HCT116 (cell line): ENCODE measurements around the gene CEP97. TPM values are rescaled to one million over a fixed set of nuclear protein-coding genes. Genes with fewer than 3 reads are reported as not detected.
A peak's percentile ranks its signal among the peaks of the same experiment; 100 is the strongest.

Experiments used
- ATAC-seq: fragments of 200-7000 bp; cut with Tn5 transposase; 2 replicates; pipeline ENCODE4 v1.9.1; 2020; ENCODE audit warnings: mild to moderate bottlenecking, moderate library complexity
- BruUV-seq: library from RNA; stranded (reverse); fragments of 400-500 nt; replicated peaks from 2 replicates; lab custom pipeline; 2021; lab: Mats Ljungman, UMichigan
- CTCF ChIA-PET: fragments of 300-600 bp; sonication (Branson Sonifier 250); formaldehyde crosslinking; loops from one replicate; lab custom pipeline; 2021; ENCODE audit warnings: antibody characterized with exemption; lab: Charles Lee
- POLR2A ChIA-PET: fragments of 300-600, 350-600 bp; sonication (Branson Sonifier 250); formaldehyde crosslinking; loops from one replicate; lab custom pipeline; 2021; ENCODE audit warnings: antibody characterized with exemption; lab: Charles Lee
- RAD21 ChIA-PET, 2 experiments: fragments of 300-600 bp; sonication (Branson Sonifier 250); formaldehyde crosslinking; loops; one replicate each; lab custom pipeline; 2023; ENCODE audit warnings: low total read pairs in 2 of 2; ENCODE audit not compliant: uncharacterized antibody in 2 of 2, unreplicated experiment in 2 of 2, low non-redundant PET in 1 of 2; lab: Charles Lee
- DNase-seq: peaks from one replicate; pipeline ENCODE4 v3.0.0-alpha.2; 2010; ENCODE audit warnings: low read depth, low spot score
- H2AFZ ChIP-seq: fragments of 200-600 bp; shearing (Covaris generic), sonication (generic); 2 replicates; pipeline ENCODE4 v1.6.1; 2017; ENCODE audit warnings: low read depth, mixed run types, mixed read lengths, antibody characterized with exemption, low read length; ENCODE audit not compliant: poor library complexity, severe bottlenecking
- H3K27ac ChIP-seq: 2 replicates; pipeline ENCODE4 v1.5.1; 2012; ENCODE audit warnings: low read depth, low read length
- H3K27me3 ChIP-seq: fragments of 200-600 bp; sonication (generic); 2 replicates; pipeline ENCODE4 v1.6.1; 2016; ENCODE audit warnings: mixed run types, low read length, mixed read lengths; ENCODE audit not compliant: insufficient read depth
- H3K36me3 ChIP-seq, 2 experiments: fragments of 200-500 bp in 1 of 2; fragments of 200-600 bp in 1 of 2; sonication (Bioruptor generic) in 1 of 2; sonication (generic) in 1 of 2; 2 replicates each; pipeline versions ENCODE4 v1.5.1 to v1.6.1; 2014 to 2016; ENCODE audit warnings: low read length in 2 of 2, inconsistent platforms in 1 of 2, mixed read lengths in 1 of 2, mixed run types in 1 of 2; ENCODE audit not compliant: insufficient read depth in 2 of 2, control insufficient read depth in 1 of 2
- H3K4me1 ChIP-seq, 2 experiments: fragments of 200-600 bp in 1 of 2; sonication (generic) in 1 of 2; 2 replicates each; pipeline versions ENCODE4 v1.5.1 to v1.6.1; 2012 to 2017; ENCODE audit warnings: low read length in 2 of 2, inconsistent platforms in 1 of 2, mild to moderate bottlenecking in 1 of 2, mixed read lengths in 1 of 2, mixed run types in 1 of 2, moderate library complexity in 1 of 2; ENCODE audit not compliant: insufficient read depth in 2 of 2, control insufficient read depth in 1 of 2
- H3K4me2 ChIP-seq: fragments of 200-600 bp; sonication (generic); 2 replicates; pipeline ENCODE4 v1.6.1; 2017; ENCODE audit warnings: mixed run types, low read length, mixed read lengths
- H3K4me3 ChIP-seq, 2 experiments: fragments of 200-600 bp in 1 of 2; sonication (generic) in 1 of 2; replicated peaks in 1 of 2; 2 replicates each; pipeline ENCODE4 v1.5.1; 2011 to 2016; ENCODE audit warnings: low read length in 2 of 2, control low read depth in 1 of 2, low read depth in 1 of 2, mild to moderate bottlenecking in 1 of 2, mixed read lengths in 1 of 2, mixed run types in 1 of 2
- H3K79me2 ChIP-seq: fragments of 200-600 bp; sonication (generic); 2 replicates; pipeline ENCODE4 v1.6.1; 2017; ENCODE audit warnings: mild to moderate bottlenecking, mixed run types, low read length, moderate library complexity, mixed read lengths; ENCODE audit not compliant: insufficient read depth
- H3K9ac ChIP-seq: fragments of 200-600 bp; sonication (generic); 2 replicates; pipeline ENCODE4 v1.6.1; 2016; ENCODE audit warnings: low read length, mixed read lengths
- H3K9me2 ChIP-seq: fragments of 200-600 bp; sonication (generic), shearing (Covaris generic); 2 replicates; pipeline ENCODE4 v1.6.1; 2017; ENCODE audit warnings: mixed run types, mild to moderate bottlenecking, moderate library complexity; ENCODE audit not compliant: insufficient read depth
- H3K9me3 ChIP-seq, 2 experiments: fragments of 200-500 bp in 1 of 2; fragments of 200-600 bp in 1 of 2; sonication (Bioruptor generic) in 1 of 2; sonication (generic) in 1 of 2; 2 replicates each; pipeline ENCODE4 v1.6.1; 2014 to 2017; ENCODE audit warnings: low read length in 2 of 2, mixed read lengths in 2 of 2, inconsistent platforms in 1 of 2, low read depth in 1 of 2, mild to moderate bottlenecking in 1 of 2, mixed run types in 1 of 2, moderate library complexity in 1 of 2; ENCODE audit not compliant: control insufficient read depth in 1 of 2, insufficient read depth in 1 of 2
- H4K20me1 ChIP-seq: fragments of 200-600 bp; sonication (generic), shearing (Covaris generic); 2 replicates; pipeline ENCODE4 v1.6.1; 2017; ENCODE audit warnings: mixed run types, mild to moderate bottlenecking, moderate library complexity; ENCODE audit not compliant: insufficient read depth
- CEBPB ChIP-seq: IDR thresholded peaks from 2 replicates; pipeline ENCODE4 v1.6.1; 2012; ENCODE audit warnings: low read depth
- EGR1 ChIP-seq: IDR thresholded peaks from 2 replicates; pipeline ENCODE4 v1.6.1; 2012; ENCODE audit warnings: low read depth
- FOSL1 ChIP-seq: IDR thresholded peaks from 2 replicates; pipeline ENCODE4 v1.6.1; 2012; ENCODE audit warnings: low read depth
- MAX ChIP-seq: IDR thresholded peaks from 2 replicates; pipeline ENCODE4 v1.6.1; 2012
- POLR2AphosphoS5 ChIP-seq: IDR thresholded peaks from 2 replicates; pipeline ENCODE4 v1.6.1; 2011; ENCODE audit warnings: mild to moderate bottlenecking, low read depth, low read length, moderate library complexity
- RAD21 ChIP-seq: IDR thresholded peaks from 2 replicates; pipeline ENCODE4 v1.6.1; 2012; ENCODE audit warnings: low read depth, mild to moderate bottlenecking
- SRF ChIP-seq: IDR thresholded peaks from 2 replicates; pipeline ENCODE4 v1.6.1; 2012; ENCODE audit warnings: low read depth
- TCF7L2 ChIP-seq: IDR thresholded peaks from 2 replicates; pipeline ENCODE4 v1.7.0; 2011; ENCODE audit warnings: borderline replicate concordance, inconsistent platforms; ENCODE audit not compliant: insufficient read depth, insufficient read length; ENCODE audit errors: extremely low read depth
- YY1 ChIP-seq: IDR thresholded peaks from 2 replicates; pipeline ENCODE4 v1.6.1; 2011; ENCODE audit warnings: low read length, low read depth, moderate library complexity, mild to moderate bottlenecking; ENCODE audit not compliant: insufficient replicate concordance; ENCODE audit errors: extremely low read depth
- intact Hi-C: fragments of 100-400 bp; cut with micrococcal nuclease; formaldehyde crosslinking; loops from 2 replicates; pipeline ENCODE4 v1.10.0; 2022
- total RNA-seq: library from RNA; stranded (reverse); gene quantifications from one replicate; pipeline ENCODE4 v1.2.1, GENCODE V29; 2021; ENCODE audit not compliant: unreplicated experiment

The CEP97 gene
- total RNA-seq, 1 experiment from 2014 or later = 15.7 TPM

- Histone ChIP-seq H2AFZ (peak overlapping the region; percentile 97), H3K4me3 (peak overlapping the region; percentile 95 to 99), H4K20me1 (no peaks in the 10 kb centered on the region), H3K79me2 (peaks cover 10% of the 10 kb centered on the region; the same call in 1 of the 2 replicates), H3K27ac (no peak overlapping the region), H3K9me3 (no peaks in the 10 kb centered on the region), H3K9me2 (no peaks in the 10 kb centered on the region), H3K36me3 (peaks cover 9 to 12% of the 10 kb centered on the region in 2 experiments; a peak in 2 of 4 replicates), H3K4me1 (peaks cover 3 to 7% of the 10 kb centered on the region in 2 experiments; a peak in 3 of 4 replicates), H3K9ac (peak overlapping the region; percentile 80), H3K4me2 (peak overlapping the region; percentile 99), H3K27me3 (no peaks in the 10 kb centered on the region)
- ATAC-seq (no peak), DNase-seq (no peak)
- POLR2A ChIA-PET = no interaction called here
- CTCF ChIA-PET = no interaction called here
- intact Hi-C loops = no loop called here
- no TSS peak for BruUV-seq
- RAD21 ChIA-PET = no interaction called here
- no peak for TF ChIP-seq TCF7L2
Measured at GRCh38 chr3:101725890-101726275, 1.5 kb downstream of the CEP97 start.

- no TSS peak for BruUV-seq
- no peak overlapping the region for H3K4me2 ChIP-seq
- ATAC-seq = no peak
- peaks cover 3 to 4% of the 10 kb centered on the region in 2 experiments; a peak in 3 of 4 replicates for H3K4me1 ChIP-seq
- CTCF ChIA-PET = no interaction called here
- H4K20me1 ChIP-seq = no peaks in the 10 kb centered on the region
- no peak overlapping the region for H3K4me3 ChIP-seq
- intact Hi-C loops = no loop called here
- no peak overlapping the region for H3K9ac ChIP-seq
- H2AFZ ChIP-seq = no peak overlapping the region
- TF ChIP-seq YY1 (no peak), MAX (no peak), FOSL1 (no peak), EGR1 (no peak), SRF (no peak), POLR2AphosphoS5 (no peak), CEBPB (no peak), RAD21 (no peak)
- no peak overlapping the region for H3K27ac ChIP-seq
- RAD21 ChIA-PET = no interaction called here
- peaks cover 10% of the 10 kb centered on the region; the same call in 1 of the 2 replicates for H3K79me2 ChIP-seq
- no peaks in the 10 kb centered on the region for H3K27me3 ChIP-seq
- POLR2A ChIA-PET = no interaction called here
- no peaks in the 10 kb centered on the region for H3K9me3 ChIP-seq
- peaks cover 30 to 33% of the 10 kb centered on the region in 2 experiments; a peak in 3 of 4 replicates for H3K36me3 ChIP-seq
- H3K9me2 ChIP-seq = no peaks in the 10 kb centered on the region
- no peak for DNase-seq
Measured at GRCh38 chr3:101729586-101729985, 5.2 kb downstream of the CEP97 start.
